PC-3 (cell line): ENCODE measurements around the gene MBD1. TPM values are rescaled to one million over a fixed set of nuclear protein-coding genes. Genes with fewer than 3 reads are reported as not detected.
"Not testable (repeated sequence)": the region's sequence is repeated elsewhere in the genome, so short reads cannot be mapped to it uniquely, and the experiment has no call there.

Source experiments
- ATAC-seq: fragments of 200-7000 bp; cut with Tn5 transposase; 2 replicates; pipeline ENCODE4 v1.9.1; 2020; ENCODE audit warnings: mild to moderate bottlenecking, moderate library complexity
- BruUV-seq: library from RNA; stranded (reverse); fragments of 400-500 nt; replicated peaks from 2 replicates; lab custom pipeline; 2021; lab: Mats Ljungman, UMichigan
- CTCF ChIA-PET: fragments of 300-600 bp; sonication (Branson Sonifier 250); formaldehyde crosslinking; loops from one replicate; lab custom pipeline; 2022; ENCODE audit warnings: antibody characterized with exemption; lab: Charles Lee
- POLR2A ChIA-PET: fragments of 300-600 bp; sonication (Branson Sonifier 250); formaldehyde crosslinking; loops from one replicate; lab custom pipeline; 2022; ENCODE audit warnings: antibody characterized with exemption; ENCODE audit not compliant: unreplicated experiment; lab: Charles Lee
- DNase-seq: peaks from one replicate; pipeline ENCODE4 v3.0.0-alpha.2; 2015
- H2AFZ ChIP-seq: fragments of 300-600 bp; sonication (generic); 2 replicates; pipeline ENCODE4 v1.6.0; 2016; ENCODE audit warnings: antibody characterized with exemption, low read length
- H3F3A ChIP-seq: fragments of 300-600 bp; sonication (generic); one replicate; pipeline ENCODE4 v1.6.0; 2017; ENCODE audit warnings: antibody characterized with exemption, low read length, control low read depth, mild to moderate bottlenecking; ENCODE audit not compliant: unreplicated experiment
- H3K27ac ChIP-seq: fragments of 300-600 bp; sonication (generic); 2 replicates; pipeline ENCODE4 v1.5.1; 2016; ENCODE audit warnings: mild to moderate bottlenecking, low read length
- H3K27me3 ChIP-seq: fragments of 300-600 bp; sonication (generic); 2 replicates; pipeline ENCODE4 v1.6.1; 2016; ENCODE audit warnings: low read length, mixed read lengths
- H3K36me3 ChIP-seq: fragments of 300-600 bp; sonication (generic); 2 replicates; pipeline ENCODE4 v1.6.1; 2016; ENCODE audit warnings: low read depth, mixed run types, low read length, mixed read lengths
- H3K4me1 ChIP-seq: fragments of 300-600 bp; sonication (generic); 2 replicates; pipeline ENCODE4 v1.5.1; 2016; ENCODE audit warnings: low read length; ENCODE audit not compliant: insufficient read depth
- H3K4me2 ChIP-seq: fragments of 300-600 bp; sonication (generic); 2 replicates; pipeline ENCODE4 v1.6.0; 2016; ENCODE audit warnings: low read length
- H3K4me3 ChIP-seq: fragments of 300-600 bp; sonication (generic); 2 replicates; pipeline ENCODE4 v1.5.1; 2016; ENCODE audit warnings: mild to moderate bottlenecking, low read length, mixed read lengths
- H3K79me2 ChIP-seq: fragments of 300-600 bp; sonication (generic); 2 replicates; pipeline ENCODE4 v1.6.1; 2017; ENCODE audit warnings: low read length, mixed read lengths
- H3K9ac ChIP-seq: fragments of 300-600 bp; sonication (generic); 2 replicates; pipeline ENCODE4 v1.6.0; 2016; ENCODE audit warnings: mild to moderate bottlenecking, low read length
- H3K9me2 ChIP-seq: fragments of 300-600 bp; sonication (generic); replicated peaks from 2 replicates; pipeline ENCODE4 v1.6.1; 2016; ENCODE audit warnings: mixed run types, low read length, mixed read lengths
- H3K9me3 ChIP-seq: fragments of 300-600 bp; sonication (generic); 2 replicates; pipeline ENCODE4 v1.6.1; 2016; ENCODE audit warnings: low read length, mixed read lengths
- H4K20me1 ChIP-seq: fragments of 300-600 bp; sonication (generic); 2 replicates; pipeline ENCODE4 v1.6.1; 2016; ENCODE audit warnings: low read length, mixed read lengths
- EZH2 ChIP-seq: fragments of 300-600 bp; sonication (generic); IDR thresholded peaks from one replicate; pipeline ENCODE4 v1.6.1; 2017; ENCODE audit warnings: antibody characterized with exemption, mild to moderate bottlenecking, low read length; ENCODE audit not compliant: unreplicated experiment
- EZH2phosphoT487 ChIP-seq: fragments of 300-600 bp; sonication (generic); IDR thresholded peaks from 2 replicates; pipeline ENCODE4 v1.6.1; 2018; ENCODE audit warnings: mild to moderate bottlenecking, antibody characterized with exemption, low read length, borderline replicate concordance
- intact Hi-C: fragments of 100-400 bp; cut with micrococcal nuclease; formaldehyde crosslinking; loops from 2 replicates; pipeline ENCODE4 v1.9.0; 2023
- total RNA-seq: library from RNA; depleted of rRNA; stranded (reverse); fragments of >200 nt; gene quantifications from 2 replicates; pipeline ENCODE4 v1.2.3, GENCODE V29; 2014
- TF ChIP-seq, protein P1 (sequence below): fragments of 300-600 bp; sonication (generic); conservative IDR thresholded peaks from 2 replicates; pipeline ENCODE4 v1.5.1; 2017; ENCODE audit warnings: antibody characterized with exemption, low read depth, mild to moderate bottlenecking, low read length

The MBD1 gene
- total RNA-seq, 1 experiment from 2014 or later: 30.2 TPM

- intact Hi-C loops: no loop called here
- no peak overlapping the region for H3K9ac ChIP-seq
- H3K79me2 ChIP-seq: no peaks in the 10 kb centered on the region
- POLR2A ChIA-PET: no interaction called here
- H3K4me3 ChIP-seq: no peak overlapping the region
- H3F3A ChIP-seq: no peaks in the 10 kb centered on the region
- H2AFZ ChIP-seq: no peak overlapping the region
- no peaks in the 10 kb centered on the region for H3K27me3 ChIP-seq
- ATAC-seq (no peak), DNase-seq (no peak)
- no TSS peak for BruUV-seq
- no peaks in the 10 kb centered on the region for H3K36me3 ChIP-seq
- no peak overlapping the region for H3K27ac ChIP-seq
- H4K20me1 ChIP-seq: no peaks in the 10 kb centered on the region
- H3K9me2 ChIP-seq: no peaks in the 10 kb centered on the region
- no peak overlapping the region for H3K4me2 ChIP-seq
- CTCF ChIA-PET: no interaction called here
- no peaks in the 10 kb centered on the region for H3K4me1 ChIP-seq
- TF ChIP-seq EZH2phosphoT487: no peak
- TF ChIP-seq, protein P1, sequence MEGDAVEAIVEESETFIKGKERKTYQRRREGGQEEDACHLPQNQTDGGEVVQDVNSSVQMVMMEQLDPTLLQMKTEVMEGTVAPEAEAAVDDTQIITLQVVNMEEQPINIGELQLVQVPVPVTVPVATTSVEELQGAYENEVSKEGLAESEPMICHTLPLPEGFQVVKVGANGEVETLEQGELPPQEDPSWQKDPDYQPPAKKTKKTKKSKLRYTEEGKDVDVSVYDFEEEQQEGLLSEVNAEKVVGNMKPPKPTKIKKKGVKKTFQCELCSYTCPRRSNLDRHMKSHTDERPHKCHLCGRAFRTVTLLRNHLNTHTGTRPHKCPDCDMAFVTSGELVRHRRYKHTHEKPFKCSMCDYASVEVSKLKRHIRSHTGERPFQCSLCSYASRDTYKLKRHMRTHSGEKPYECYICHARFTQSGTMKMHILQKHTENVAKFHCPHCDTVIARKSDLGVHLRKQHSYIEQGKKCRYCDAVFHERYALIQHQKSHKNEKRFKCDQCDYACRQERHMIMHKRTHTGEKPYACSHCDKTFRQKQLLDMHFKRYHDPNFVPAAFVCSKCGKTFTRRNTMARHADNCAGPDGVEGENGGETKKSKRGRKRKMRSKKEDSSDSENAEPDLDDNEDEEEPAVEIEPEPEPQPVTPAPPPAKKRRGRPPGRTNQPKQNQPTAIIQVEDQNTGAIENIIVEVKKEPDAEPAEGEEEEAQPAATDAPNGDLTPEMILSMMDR: no peak
- TF ChIP-seq EZH2: no peak
- no peaks in the 10 kb centered on the region for H3K9me3 ChIP-seq
Observed at GRCh38 chr18:50293039-50293438, 11.7 kb upstream of the MBD1 start.

- CTCF ChIA-PET: no interaction called here
Observed at GRCh38 chr18:50289108-50289443, 7.8 kb upstream of the MBD1 start.

DNA sequence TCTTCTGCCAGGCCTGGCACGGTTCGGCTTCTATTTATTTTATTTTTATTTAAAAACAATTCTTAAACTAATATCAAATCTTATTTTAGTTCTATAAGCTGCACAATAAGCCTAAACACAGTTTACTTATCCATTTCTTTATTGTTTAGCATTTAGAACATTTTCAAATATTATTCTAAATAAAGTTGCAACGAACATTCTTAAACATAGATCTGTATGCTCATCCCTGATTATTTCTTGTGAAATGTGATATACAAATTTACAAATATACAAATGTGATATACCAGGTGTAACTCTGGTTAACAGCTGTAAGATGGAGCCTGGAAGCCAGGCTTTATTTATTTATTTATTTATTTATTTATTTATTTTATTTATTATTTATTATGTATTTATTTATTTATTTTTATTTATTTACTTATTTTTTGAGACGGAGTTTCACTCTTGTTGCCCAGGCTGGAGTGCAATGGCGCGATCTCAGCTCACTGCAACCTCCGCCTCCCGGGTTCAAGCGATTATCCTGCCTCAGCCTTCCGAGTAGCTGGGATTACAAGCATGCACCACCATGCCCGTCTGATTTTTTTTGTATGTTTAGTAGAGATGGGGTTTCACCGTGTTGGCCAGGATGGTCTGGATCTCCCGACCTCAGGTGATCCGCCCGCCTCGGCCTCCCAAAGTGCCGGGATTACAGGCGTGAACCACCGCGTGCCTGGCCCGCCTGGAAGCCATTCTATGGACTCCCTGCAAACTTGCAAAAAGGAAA lies 7.2 kb upstream of the MBD1 start:
- POLR2A ChIA-PET, BruUV-seq, H3K9me2 ChIP-seq, H3K36me3 ChIP-seq, H3K27ac ChIP-seq, CTCF ChIA-PET, H3K9me3 ChIP-seq, H3K27me3 ChIP-seq, ATAC-seq, H4K20me1 ChIP-seq, H3K4me1 ChIP-seq, H3F3A ChIP-seq, DNase-seq: not testable (repeated sequence)
- H3K9ac ChIP-seq: peak overlapping the region; percentile 27; the same call in 1 of the 2 replicates
- peak overlapping the region; percentile 69 for H3K4me2 ChIP-seq
- H2AFZ ChIP-seq: peak overlapping the region; percentile 81; the same call in 1 of the 2 replicates
- intact Hi-C loops: loop anchor here (5.0 kb wide), 2 partner anchors 69 to 89 kb away; partner anchors contain the start of gene SKA1
- peak overlapping the region; percentile 81; the same call in 1 of the 2 replicates for H3K4me3 ChIP-seq
- peaks cover 14% of the 10 kb centered on the region; the same call in 1 of the 2 replicates for H3K79me2 ChIP-seq

More at GRCh38 chr18:50289108-50289443, 7.8 kb upstream of the MBD1 start:
- no peaks in the 10 kb centered on the region for H3K9me3 ChIP-seq
- H3F3A ChIP-seq: no peaks in the 10 kb centered on the region
- POLR2A ChIA-PET: no interaction called here
- no peak for DNase-seq
- TF ChIP-seq, protein P1: no peak
- TF ChIP-seq EZH2phosphoT487: no peak
- no peak for TF ChIP-seq EZH2
- no peak overlapping the region for H3K27ac ChIP-seq
- no TSS peak for BruUV-seq
- H2AFZ ChIP-seq: no peak overlapping the region
- H3K9me2 ChIP-seq: no peaks in the 10 kb centered on the region
- H3K4me1 ChIP-seq: 0 out of 2 replicates have a peak, but pooled peaks cover 6% of the 10 kb centered on the region
- H3K79me2 ChIP-seq: peaks cover 14% of the 10 kb centered on the region; the same call in 1 of the 2 replicates
- ATAC-seq: no peak
- H4K20me1 ChIP-seq: no peaks in the 10 kb centered on the region
- no peak overlapping the region for H3K4me3 ChIP-seq
- no peaks in the 10 kb centered on the region for H3K27me3 ChIP-seq
- intact Hi-C loops: loop anchor here (5.0 kb wide), 2 partner anchors 68 to 88 kb away; partner anchors contain the start of gene SKA1
- no peak overlapping the region for H3K9ac ChIP-seq
- H3K4me2 ChIP-seq: no peak overlapping the region
- no peaks in the 10 kb centered on the region for H3K36me3 ChIP-seq
